ENCODE measurements around the gene FREM1. TPM values are rescaled to one million over a fixed set of nuclear protein-coding genes. Genes with fewer than 3 reads are reported as not detected.

Gene FREM1
- total and polyA plus RNA-seq, 10 of the 15 experiments (the other 5 are each of a cell fraction or from before 2014, with no cell fraction given) = 0.01 to 0.16 (median 0.08) TPM; not detected in 7

GRCh38 chr9:14814249-14814628 is 96.0 kb downstream of the FREM1 start (continued):
- TF ChIP-seq, protein P1, sequence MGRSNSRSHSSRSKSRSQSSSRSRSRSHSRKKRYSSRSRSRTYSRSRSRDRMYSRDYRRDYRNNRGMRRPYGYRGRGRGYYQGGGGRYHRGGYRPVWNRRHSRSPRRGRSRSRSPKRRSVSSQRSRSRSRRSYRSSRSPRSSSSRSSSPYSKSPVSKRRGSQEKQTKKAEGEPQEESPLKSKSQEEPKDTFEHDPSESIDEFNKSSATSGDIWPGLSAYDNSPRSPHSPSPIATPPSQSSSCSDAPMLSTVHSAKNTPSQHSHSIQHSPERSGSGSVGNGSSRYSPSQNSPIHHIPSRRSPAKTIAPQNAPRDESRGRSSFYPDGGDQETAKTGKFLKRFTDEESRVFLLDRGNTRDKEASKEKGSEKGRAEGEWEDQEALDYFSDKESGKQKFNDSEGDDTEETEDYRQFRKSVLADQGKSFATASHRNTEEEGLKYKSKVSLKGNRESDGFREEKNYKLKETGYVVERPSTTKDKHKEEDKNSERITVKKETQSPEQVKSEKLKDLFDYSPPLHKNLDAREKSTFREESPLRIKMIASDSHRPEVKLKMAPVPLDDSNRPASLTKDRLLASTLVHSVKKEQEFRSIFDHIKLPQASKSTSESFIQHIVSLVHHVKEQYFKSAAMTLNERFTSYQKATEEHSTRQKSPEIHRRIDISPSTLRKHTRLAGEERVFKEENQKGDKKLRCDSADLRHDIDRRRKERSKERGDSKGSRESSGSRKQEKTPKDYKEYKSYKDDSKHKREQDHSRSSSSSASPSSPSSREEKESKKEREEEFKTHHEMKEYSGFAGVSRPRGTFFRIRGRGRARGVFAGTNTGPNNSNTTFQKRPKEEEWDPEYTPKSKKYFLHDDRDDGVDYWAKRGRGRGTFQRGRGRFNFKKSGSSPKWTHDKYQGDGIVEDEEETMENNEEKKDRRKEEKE (IDR thresholded peaks at IDR 0.05) = no peak
- TF ChIP-seq RFX5 (IDR thresholded peaks at IDR 0.05; ENCODE audit: low read depth, low read length) = no peak
- no peak for TF ChIP-seq WRNIP1 (IDR thresholded peaks at IDR 0.05; ENCODE audit: borderline replicate concordance, low read depth, low read length)

GRCh38 chr9:14813336-14814248 is 96.6 kb downstream of the FREM1 start:
- intact Hi-C loops (cut with micrococcal nuclease; ENCODE audit: unreplicated experiment) = no loop called here
- WGBS (ENCODE audit: insufficient coverage, insufficient replicate concordance, low lambda C conversion rate, missing lambda C conversion rate) = 36% methylated on average over 12 of the region's 12 CpGs
- Histone ChIP-seq H3K4me1 (ENCODE audit: control insufficient read depth, insufficient read depth, low read length) (no peaks in the 10 kb centered on the region), H3K27me3 (replicated peaks in 1 of 2; ENCODE audit: control insufficient read depth in 2 of 2, insufficient read depth in 2 of 2, low read length in 1 of 2) (no peaks in the 10 kb centered on the region; a peak in 1 of 4 replicates), H3K9me3 (replicated peaks; ENCODE audit: control insufficient read depth, insufficient read depth, low read length) (no peaks in the 10 kb centered on the region), H3K27ac (ENCODE audit: control insufficient read depth, insufficient read depth) (no peak overlapping the region), H3K36me3 (ENCODE audit: control insufficient read depth in 2 of 2, insufficient read depth in 2 of 2, low read length in 1 of 2) (no peaks in the 10 kb centered on the region), H3K9ac (ENCODE audit: control insufficient read depth, insufficient read depth, low read length) (no peak overlapping the region), H4K20me1 (ENCODE audit: control insufficient read depth, insufficient read depth) (no peaks in the 10 kb centered on the region), H3K4me2 (ENCODE audit: control insufficient read depth, insufficient read depth) (no peak overlapping the region), H2AFZ (ENCODE audit: control insufficient read depth, low read depth, low read length) (no peak overlapping the region), H3K4me3 (no peak overlapping the region), H3K79me2 (ENCODE audit: control insufficient read depth, insufficient read depth, low read length) (no peaks in the 10 kb centered on the region)
- in situ Hi-C loops (cut with MboI) = no loop called here
- SMC1A ChIA-PET (ENCODE audit: uncharacterized antibody, unreplicated experiment) = no interaction called here
- CTCF ChIA-PET = no interaction called here
- FAIRE-seq (no peak), ATAC-seq (no peak), DNase-seq (ENCODE audit: low read depth, low spot score) (no peak)
- POLR2A ChIA-PET = no interaction called here
- BruUV-seq (replicated peaks) = no TSS peak
- RAD21 ChIA-PET (ENCODE audit: unreplicated experiment) = no interaction called here
- TF ChIP-seq ZSCAN29 (IDR thresholded peaks at IDR 0.05) (no peak), NFYB (IDR thresholded peaks at IDR 0.05; ENCODE audit: insufficient read depth, low read depth, low read length) (no peak), TBL1XR1 (IDR thresholded peaks at IDR 0.05; ENCODE audit: low read depth, low read length) (no peak), RUNX3 (IDR thresholded peaks at IDR 0.05; ENCODE audit: low read length) (no peak), KLF5 (IDR thresholded peaks at IDR 0.05; ENCODE audit: partially characterized antibody) (no peak), TCF12 (IDR thresholded peaks at IDR 0.05; ENCODE audit: low read depth, low read length) (no peak), PBX3 (IDR thresholded peaks at IDR 0.05; ENCODE audit: insufficient replicate concordance, low read depth, low read length) (no peak), POLR2A (IDR thresholded peaks at IDR 0.05; ENCODE audit: low read depth, low read length) (no peak), SUZ12 (IDR thresholded peaks at IDR 0.05; ENCODE audit: unreplicated experiment) (no peak), ZZZ3 (IDR thresholded peaks at IDR 0.05; ENCODE audit: control insufficient read depth, insufficient read length, low read depth) (no peak), RAD51 (IDR thresholded peaks at IDR 0.05) (no peak), SMAD5 (IDR thresholded peaks at IDR 0.05; ENCODE audit: low read depth) (no peak)
- TF ChIP-seq, protein P2, sequence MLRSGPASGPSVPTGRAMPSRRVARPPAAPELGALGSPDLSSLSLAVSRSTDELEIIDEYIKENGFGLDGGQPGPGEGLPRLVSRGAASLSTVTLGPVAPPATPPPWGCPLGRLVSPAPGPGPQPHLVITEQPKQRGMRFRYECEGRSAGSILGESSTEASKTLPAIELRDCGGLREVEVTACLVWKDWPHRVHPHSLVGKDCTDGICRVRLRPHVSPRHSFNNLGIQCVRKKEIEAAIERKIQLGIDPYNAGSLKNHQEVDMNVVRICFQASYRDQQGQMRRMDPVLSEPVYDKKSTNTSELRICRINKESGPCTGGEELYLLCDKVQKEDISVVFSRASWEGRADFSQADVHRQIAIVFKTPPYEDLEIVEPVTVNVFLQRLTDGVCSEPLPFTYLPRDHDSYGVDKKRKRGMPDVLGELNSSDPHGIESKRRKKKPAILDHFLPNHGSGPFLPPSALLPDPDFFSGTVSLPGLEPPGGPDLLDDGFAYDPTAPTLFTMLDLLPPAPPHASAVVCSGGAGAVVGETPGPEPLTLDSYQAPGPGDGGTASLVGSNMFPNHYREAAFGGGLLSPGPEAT (IDR thresholded peaks at IDR 0.05; ENCODE audit: low read depth) = no peak
